HL-60 (cell line): ENCODE data around the gene RSPO4.

Source experiments
- DNase-seq, 2 experiments: peaks; one replicate each; pipeline ENCODE4 v3.0.0-alpha.2; 2010 to 2020; ENCODE audit warnings: low read depth in 1 of 2, low spot score in 1 of 2
- H3K27ac ChIP-seq: fragments of 250-450 bp; sonication (Bioruptor Pico); replicated peaks from 2 replicates; pipeline ENCODE4 v1.5.1; 2020; ENCODE audit warnings: mild to moderate bottlenecking, moderate library complexity
- H3K27me3 ChIP-seq: fragments of 250-450 bp; sonication (Bioruptor Pico); 2 replicates; pipeline ENCODE4 v1.5.1; 2021; ENCODE audit warnings: mild to moderate bottlenecking, moderate library complexity; ENCODE audit not compliant: insufficient read depth, poor library complexity, severe bottlenecking
- H3K4me3 ChIP-seq: replicated peaks from 2 replicates; pipeline ENCODE4 v1.5.1; 2011; ENCODE audit warnings: mild to moderate bottlenecking, control low read depth, low read length; ENCODE audit not compliant: insufficient read depth
- GABPA ChIP-seq: IDR thresholded peaks from 2 replicates; pipeline ENCODE4 v1.6.1; 2012; ENCODE audit warnings: low read depth
- POLR2AphosphoS5 ChIP-seq: IDR thresholded peaks from 2 replicates; pipeline ENCODE4 v1.6.1; 2012; ENCODE audit warnings: low read depth
- REST ChIP-seq: IDR thresholded peaks from 2 replicates; pipeline ENCODE4 v1.6.1; 2012; ENCODE audit warnings: low read depth; ENCODE audit not compliant: insufficient replicate concordance
- SPI1 ChIP-seq: IDR thresholded peaks from 2 replicates; pipeline ENCODE4 v1.6.1; 2012; ENCODE audit warnings: low read depth, mild to moderate bottlenecking, borderline replicate concordance
- TF ChIP-seq, protein P1 (sequence below): IDR thresholded peaks from one replicate; pipeline ENCODE4 v1.5.1; 2011; ENCODE audit warnings: low read length, control low read depth, inconsistent platforms; ENCODE audit not compliant: insufficient read depth

The RSPO4 gene

GRCh38 chr20:939606-940005 lies 62.5 kb downstream of the RSPO4 start:
- TF ChIP-seq POLR2AphosphoS5 (no peak), REST (no peak), SPI1 (no peak), GABPA (no peak)
- TF ChIP-seq, protein P1, sequence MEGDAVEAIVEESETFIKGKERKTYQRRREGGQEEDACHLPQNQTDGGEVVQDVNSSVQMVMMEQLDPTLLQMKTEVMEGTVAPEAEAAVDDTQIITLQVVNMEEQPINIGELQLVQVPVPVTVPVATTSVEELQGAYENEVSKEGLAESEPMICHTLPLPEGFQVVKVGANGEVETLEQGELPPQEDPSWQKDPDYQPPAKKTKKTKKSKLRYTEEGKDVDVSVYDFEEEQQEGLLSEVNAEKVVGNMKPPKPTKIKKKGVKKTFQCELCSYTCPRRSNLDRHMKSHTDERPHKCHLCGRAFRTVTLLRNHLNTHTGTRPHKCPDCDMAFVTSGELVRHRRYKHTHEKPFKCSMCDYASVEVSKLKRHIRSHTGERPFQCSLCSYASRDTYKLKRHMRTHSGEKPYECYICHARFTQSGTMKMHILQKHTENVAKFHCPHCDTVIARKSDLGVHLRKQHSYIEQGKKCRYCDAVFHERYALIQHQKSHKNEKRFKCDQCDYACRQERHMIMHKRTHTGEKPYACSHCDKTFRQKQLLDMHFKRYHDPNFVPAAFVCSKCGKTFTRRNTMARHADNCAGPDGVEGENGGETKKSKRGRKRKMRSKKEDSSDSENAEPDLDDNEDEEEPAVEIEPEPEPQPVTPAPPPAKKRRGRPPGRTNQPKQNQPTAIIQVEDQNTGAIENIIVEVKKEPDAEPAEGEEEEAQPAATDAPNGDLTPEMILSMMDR: no peak
- Histone ChIP-seq H3K4me3 (no peak overlapping the region), H3K27ac (no peak overlapping the region), H3K27me3 (no peaks in the 10 kb centered on the region)
- no peak for DNase-seq

DNA sequence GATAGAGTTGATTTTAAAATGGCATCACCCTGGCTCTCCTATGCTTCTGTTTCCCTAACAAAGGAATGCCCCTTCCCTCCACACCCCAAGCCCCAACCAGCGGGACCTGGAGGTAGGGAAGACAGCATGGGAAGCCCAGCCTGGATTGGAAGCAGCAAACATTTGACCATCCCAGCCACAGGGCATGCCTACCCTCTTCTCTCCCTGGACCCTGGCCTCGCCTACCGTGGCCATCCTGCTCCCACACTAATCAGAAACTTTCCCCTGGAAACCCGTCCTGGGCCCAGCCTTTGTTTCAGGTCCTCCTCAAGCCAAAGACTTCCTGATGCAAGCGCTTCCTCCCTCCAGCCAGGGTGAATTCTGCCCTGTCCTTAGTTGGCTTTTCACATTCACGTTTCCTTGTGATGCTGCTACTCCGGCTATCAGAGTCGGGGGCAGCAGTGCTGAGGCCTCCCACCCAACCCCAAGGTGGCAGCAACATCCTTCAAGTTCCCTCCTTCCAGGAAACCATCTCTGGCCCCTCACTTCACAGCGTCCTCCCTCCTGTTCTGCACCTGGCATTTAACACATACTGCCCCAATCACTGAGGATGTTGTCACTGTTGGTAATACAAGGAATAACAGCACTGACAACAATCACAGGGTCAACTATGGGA lies 67.8 kb downstream of the RSPO4 start:
- Histone ChIP-seq H3K27ac (no peak overlapping the region), H3K27me3 (no peaks in the 10 kb centered on the region), H3K4me3 (no peak overlapping the region)
- no peak for DNase-seq
- no peak for TF ChIP-seq POLR2AphosphoS5
- no peak for TF ChIP-seq REST
- no peak for TF ChIP-seq GABPA
- TF ChIP-seq, protein P1: no peak
- no peak for TF ChIP-seq SPI1

GRCh38 chr20:933029-933428 lies 69.1 kb downstream of the RSPO4 start:
- no peak overlapping the region for H3K4me3 ChIP-seq
- TF ChIP-seq REST (no peak), POLR2AphosphoS5 (no peak), SPI1 (no peak), GABPA (no peak)
- TF ChIP-seq, protein P1: no peak
- DNase-seq: no peak
- H3K27me3 ChIP-seq: no peaks in the 10 kb centered on the region
- no peak overlapping the region for H3K27ac ChIP-seq
